HEK293 (cell line): ENCODE results near the gene GNAQ.

ENCODE experiments used
- CTCF ChIA-PET: fragments of 350-600 bp; formaldehyde crosslinking; extraction: SDS; loops from one replicate; lab custom pipeline; 2021; ENCODE audit warnings: antibody characterized with exemption; lab: Yijun Ruan, JAX
- POLR2A ChIA-PET: fragments of 300-600 bp; formaldehyde crosslinking; extraction: SDS; loops from one replicate; lab custom pipeline; 2020; ENCODE audit warnings: antibody characterized with exemption, inconsistent platforms; lab: Yijun Ruan, JAX
- H3K27ac ChIP-seq: fragments of 200-500 bp; sonication (Bioruptor generic); 2 replicates; pipeline ENCODE4 v1.5.1; 2014; ENCODE audit warnings: low read depth, low read length, control low read depth, inconsistent platforms; ENCODE audit errors: extremely low read depth
- H3K36me3 ChIP-seq, 2 experiments: fragments of 200-500 bp in 1 of 2; sonication (Bioruptor generic) in 1 of 2; 1 replicate in 1 of 2; 2 replicates in 1 of 2; pipeline ENCODE4 v1.5.1; 2014 to 2017; ENCODE audit warnings: inconsistent platforms in 2 of 2, low read length in 2 of 2; ENCODE audit not compliant: control insufficient read depth in 2 of 2, insufficient read depth in 1 of 2
- H3K4me1 ChIP-seq: fragments of 200-500 bp; sonication (Bioruptor generic); 2 replicates; pipeline ENCODE4 v1.5.1; 2014; ENCODE audit warnings: mild to moderate bottlenecking, low read length, inconsistent platforms; ENCODE audit not compliant: control insufficient read depth, insufficient read depth
- H3K4me3 ChIP-seq: 2 replicates; pipeline ENCODE4 v1.5.1; 2011; ENCODE audit warnings: low read depth, mild to moderate bottlenecking, control low read depth, low read length, moderate library complexity
- H3K9me3 ChIP-seq: fragments of 200-500 bp; sonication (Bioruptor generic); 2 replicates; pipeline ENCODE4 v1.5.1; 2014; ENCODE audit warnings: low read depth, low read length, inconsistent platforms; ENCODE audit not compliant: control insufficient read depth, insufficient read depth
- AEBP2 ChIP-seq: fragments of 450-650 bp; formaldehyde crosslinking; IDR thresholded peaks from 2 replicates; pipeline ENCODE4 v1.5.1; 2016; ENCODE audit warnings: missing biosample characterization, missing genetic modification characterization, borderline replicate concordance
- EGR2 ChIP-seq: fragments of 450-650 bp; formaldehyde crosslinking; IDR thresholded peaks from 2 replicates; pipeline ENCODE4 v1.5.1; 2016; ENCODE audit warnings: low read depth, missing biosample characterization, missing genetic modification characterization
- HIC1 ChIP-seq: fragments of 450-650 bp; formaldehyde crosslinking; IDR thresholded peaks from 2 replicates; pipeline ENCODE4 v1.5.1; 2016; ENCODE audit warnings: missing biosample characterization, missing genetic modification characterization
- HOXA7 ChIP-seq: sonication (generic); formaldehyde crosslinking; IDR thresholded peaks from 2 replicates; pipeline ENCODE4 v1.8.1; 2022; ENCODE audit warnings: missing genetic modification reagents, borderline replicate concordance
- KLF8 ChIP-seq: fragments of 450-650 bp; formaldehyde crosslinking; IDR thresholded peaks from 2 replicates; pipeline ENCODE4 v1.5.1; 2016; ENCODE audit warnings: missing biosample characterization, missing genetic modification characterization
- KLF9 ChIP-seq: fragments of 450-650 bp; formaldehyde crosslinking; IDR thresholded peaks from 2 replicates; pipeline ENCODE4 v1.5.1; 2016; ENCODE audit warnings: missing biosample characterization, missing genetic modification characterization, low read depth
- ZFP69B ChIP-seq: fragments of 450-650 bp; formaldehyde crosslinking; IDR thresholded peaks from 2 replicates; pipeline ENCODE4 v1.5.1; 2016; ENCODE audit warnings: missing biosample characterization, missing genetic modification characterization
- ZNF302 ChIP-seq: fragments of 450-650 bp; formaldehyde crosslinking; IDR thresholded peaks from 2 replicates; pipeline ENCODE4 v1.5.1; 2016; ENCODE audit warnings: missing biosample characterization, missing genetic modification characterization, low read depth
- ZNF354C ChIP-seq: fragments of 450-650 bp; formaldehyde crosslinking; IDR thresholded peaks from 2 replicates; pipeline ENCODE4 v1.5.1; 2016; ENCODE audit warnings: missing biosample characterization, missing genetic modification characterization, low read depth, borderline replicate concordance
- ZNF555 ChIP-seq: fragments of 450-650 bp; formaldehyde crosslinking; conservative IDR thresholded peaks from 2 replicates; pipeline ENCODE4 v1.5.1; 2017; ENCODE audit warnings: missing biosample characterization, mild to moderate bottlenecking, missing genetic modification characterization, inconsistent platforms
- ZNF560 ChIP-seq: fragments of 450-650 bp; formaldehyde crosslinking; IDR thresholded peaks from 2 replicates; pipeline ENCODE4 v1.5.1; 2017; ENCODE audit warnings: missing biosample characterization, missing genetic modification characterization, borderline replicate concordance
- ZNF571 ChIP-seq: fragments of 450-650 bp; formaldehyde crosslinking; IDR thresholded peaks from 2 replicates; pipeline ENCODE4 v1.5.0; 2017; ENCODE audit warnings: missing biosample characterization, missing genetic modification characterization
- ZNF660 ChIP-seq: fragments of 450-650 bp; IDR thresholded peaks from 2 replicates; pipeline ENCODE4 v1.5.1; 2018; ENCODE audit warnings: missing biosample characterization, mild to moderate bottlenecking, missing genetic modification characterization
- ZNF768 ChIP-seq: fragments of 450-650 bp; formaldehyde crosslinking; IDR thresholded peaks from 2 replicates; pipeline ENCODE4 v1.5.1; 2018; ENCODE audit warnings: missing biosample characterization, mild to moderate bottlenecking, missing genetic modification characterization
- ZNF792 ChIP-seq: fragments of 450-650 bp; formaldehyde crosslinking; IDR thresholded peaks from 2 replicates; pipeline ENCODE4 v1.5.1; 2016; ENCODE audit warnings: missing biosample characterization, missing genetic modification characterization
- ZXDB ChIP-seq: fragments of 450-650 bp; formaldehyde crosslinking; IDR thresholded peaks from 2 replicates; pipeline ENCODE4 v1.5.1; 2016; ENCODE audit warnings: missing biosample characterization, missing genetic modification characterization
- TF ChIP-seq, protein P1 (sequence below): fragments of 450-650 bp; formaldehyde crosslinking; IDR thresholded peaks from 2 replicates; pipeline ENCODE4 v1.5.1; 2016; ENCODE audit warnings: missing biosample characterization, missing genetic modification characterization
- TF ChIP-seq, protein P2 (sequence below): fragments of 450-650 bp; formaldehyde crosslinking; IDR thresholded peaks from 2 replicates; pipeline ENCODE4 v1.5.1; 2017; ENCODE audit warnings: missing biosample characterization, missing genetic modification characterization

The GNAQ gene

DNA sequence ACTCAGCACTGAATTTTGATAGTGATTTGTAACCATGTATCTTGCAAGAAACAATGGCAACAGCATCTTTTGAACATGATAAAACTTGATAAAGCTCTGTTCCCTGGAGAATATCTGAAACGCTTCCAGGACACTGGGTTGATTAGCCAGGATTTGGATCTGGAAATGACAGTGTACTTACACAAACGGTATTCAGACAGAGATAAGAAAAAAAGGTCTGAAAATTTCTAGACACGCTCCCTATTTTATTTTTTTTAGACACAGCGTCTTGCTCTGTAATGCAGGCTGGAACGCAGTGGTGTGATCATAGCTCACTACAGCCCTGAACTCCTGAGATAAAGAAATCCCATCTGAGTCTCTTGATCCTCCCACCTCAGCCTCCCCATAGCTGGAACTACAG lies 109.0 kb downstream of the GNAQ start (continued):
- TF ChIP-seq HIC1 (tag by site-specific recombination) (no peak), ZNF768 (tag by site-specific recombination) (no peak), ZNF354C (tag by site-specific recombination) (no peak), KLF9 (tag by site-specific recombination) (no peak)

DNA sequence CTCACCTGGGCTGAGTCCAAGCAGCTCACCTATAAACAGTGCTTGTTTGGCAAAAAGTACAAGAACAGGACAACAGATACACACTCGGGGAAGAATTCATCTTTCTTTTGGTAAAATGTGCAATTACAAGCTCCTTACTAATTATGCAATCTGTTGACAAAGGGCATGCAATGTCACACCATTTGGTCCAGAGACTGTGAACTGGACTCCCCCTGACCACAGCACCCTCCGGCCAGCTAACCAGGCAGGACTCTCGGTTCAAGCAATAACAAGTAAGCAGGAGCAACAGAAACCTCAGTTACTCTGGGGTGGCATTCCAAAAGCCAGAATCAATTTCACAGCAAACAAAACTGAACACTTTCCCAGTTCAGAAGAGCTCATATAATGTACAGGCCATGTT lies 113.8 kb downstream of the GNAQ start:
- Histone ChIP-seq H3K36me3 (peaks cover 0 to 13% of the 10 kb centered on the region in 2 experiments; a peak in 1 of 3 replicates), H3K4me1 (no peaks in the 10 kb centered on the region), H3K27ac (no peak overlapping the region), H3K9me3 (no peaks in the 10 kb centered on the region), H3K4me3 (no peak overlapping the region)
- TF ChIP-seq AEBP2 (tag by site-specific recombination) (no peak), KLF8 (tag by site-specific recombination) (no peak)
- POLR2A ChIA-PET, result no interaction called here
- CTCF ChIA-PET, result interaction anchor here (1.3 to 1.4 kb wide), 2 partner anchors 87 to 117 kb away, joined by 3 to 7 read pairs; no protein-coding TSS in a partner anchor

GRCh38 chr9:77916820-77917219 lies 114.8 kb downstream of the GNAQ start:
- CTCF ChIA-PET, result interaction anchor here (1.0 to 1.4 kb wide), 3 partner anchors 88 to 126 kb away, joined by 3 to 7 read pairs (median 3); no protein-coding TSS in a partner anchor
- no peaks in the 10 kb centered on the region for H3K4me1 ChIP-seq

DNA sequence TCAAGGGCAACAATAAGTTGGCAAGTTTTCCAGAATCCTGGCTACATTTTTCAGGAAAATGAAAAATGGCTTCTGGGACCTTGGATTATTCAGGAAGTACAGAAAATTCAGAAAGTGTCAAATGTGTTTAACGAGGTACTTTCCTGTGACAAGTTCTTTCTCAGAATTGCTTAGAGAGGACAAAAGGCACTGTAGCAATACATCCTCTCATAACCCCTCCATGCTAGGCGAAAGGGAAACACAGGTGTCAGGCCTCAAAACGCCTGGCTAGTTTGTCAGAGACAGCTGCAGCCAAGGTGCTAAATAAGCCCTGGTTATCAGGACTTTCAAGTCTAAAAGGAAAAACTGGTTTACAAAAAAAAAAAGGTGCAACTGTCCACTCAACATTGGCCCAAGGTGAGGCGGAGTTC lies 115.2 kb downstream of the GNAQ start:
- peaks cover 0 to 9% of the 10 kb centered on the region in 2 experiments; a peak in 1 of 3 replicates for H3K36me3 ChIP-seq
- ChIA-PET POLR2A (no interaction called here), CTCF (interaction anchor here (0.7 to 1.0 kb wide), 2 partner anchors 126 to 1008 kb away, joined by 3 read pairs; no protein-coding TSS in a partner anchor)
- no peaks in the 10 kb centered on the region for H3K4me1 ChIP-seq
- TF ChIP-seq ZNF660 (tag by site-specific recombination) (no peak), ZNF555 (tag by site-specific recombination) (no peak), ZNF571 (tag by site-specific recombination) (no peak), ZNF302 (tag by site-specific recombination) (no peak), ZFP69B (no peak), ZNF560 (no peak), ZXDB (tag by site-specific recombination) (no peak)
- TF ChIP-seq, protein P1, sequence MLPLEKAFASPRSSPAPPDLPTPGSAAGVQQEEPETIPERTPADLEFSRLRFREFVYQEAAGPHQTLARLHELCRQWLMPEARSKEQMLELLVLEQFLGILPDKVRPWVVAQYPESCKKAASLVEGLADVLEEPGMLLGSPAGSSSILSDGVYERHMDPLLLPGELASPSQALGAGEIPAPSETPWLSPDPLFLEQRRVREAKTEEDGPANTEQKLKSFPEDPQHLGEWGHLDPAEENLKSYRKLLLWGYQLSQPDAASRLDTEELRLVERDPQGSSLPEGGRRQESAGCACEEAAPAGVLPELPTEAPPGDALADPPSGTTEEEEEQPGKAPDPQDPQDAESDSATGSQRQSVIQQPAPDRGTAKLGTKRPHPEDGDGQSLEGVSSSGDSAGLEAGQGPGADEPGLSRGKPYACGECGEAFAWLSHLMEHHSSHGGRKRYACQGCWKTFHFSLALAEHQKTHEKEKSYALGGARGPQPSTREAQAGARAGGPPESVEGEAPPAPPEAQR (tag by site-specific recombination), result no peak
- H3K4me3 ChIP-seq, result no peak overlapping the region
- no peaks in the 10 kb centered on the region for H3K9me3 ChIP-seq
- no peak overlapping the region for H3K27ac ChIP-seq

More at GRCh38 chr9:77916820-77917219, 114.8 kb downstream of the GNAQ start:
- Histone ChIP-seq H3K36me3 (peaks cover 0 to 9% of the 10 kb centered on the region in 2 experiments; a peak in 1 of 3 replicates), H3K27ac (no peak overlapping the region)
- no peak for TF ChIP-seq ZNF792 (tag by site-specific recombination)
- TF ChIP-seq HOXA7 (CRISPR knock-in tag), result no peak
- TF ChIP-seq EGR2, result no peak
- TF ChIP-seq, protein P2, sequence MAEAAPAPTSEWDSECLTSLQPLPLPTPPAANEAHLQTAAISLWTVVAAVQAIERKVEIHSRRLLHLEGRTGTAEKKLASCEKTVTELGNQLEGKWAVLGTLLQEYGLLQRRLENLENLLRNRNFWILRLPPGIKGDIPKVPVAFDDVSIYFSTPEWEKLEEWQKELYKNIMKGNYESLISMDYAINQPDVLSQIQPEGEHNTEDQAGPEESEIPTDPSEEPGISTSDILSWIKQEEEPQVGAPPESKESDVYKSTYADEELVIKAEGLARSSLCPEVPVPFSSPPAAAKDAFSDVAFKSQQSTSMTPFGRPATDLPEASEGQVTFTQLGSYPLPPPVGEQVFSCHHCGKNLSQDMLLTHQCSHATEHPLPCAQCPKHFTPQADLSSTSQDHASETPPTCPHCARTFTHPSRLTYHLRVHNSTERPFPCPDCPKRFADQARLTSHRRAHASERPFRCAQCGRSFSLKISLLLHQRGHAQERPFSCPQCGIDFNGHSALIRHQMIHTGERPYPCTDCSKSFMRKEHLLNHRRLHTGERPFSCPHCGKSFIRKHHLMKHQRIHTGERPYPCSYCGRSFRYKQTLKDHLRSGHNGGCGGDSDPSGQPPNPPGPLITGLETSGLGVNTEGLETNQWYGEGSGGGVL, result no peak
- TF ChIP-seq, all 188 proteins: peak for 0
- POLR2A ChIA-PET, result no interaction called here
- Histone ChIP-seq H3K4me3 (no peak overlapping the region), H3K9me3 (no peaks in the 10 kb centered on the region)
